HepG2 (cell line): Measurements from ENCODE around the gene THY1. TPM values are rescaled to one million over a fixed set of nuclear protein-coding genes. Genes with fewer than 3 reads are reported as not detected.

Source experiments
- CAMTA2 ChIP-seq: sonication (generic); formaldehyde crosslinking; IDR thresholded peaks from 2 replicates; pipeline ENCODE4 v1.4.0; 2020; ENCODE audit warnings: mild to moderate bottlenecking, missing genetic modification reagents, borderline replicate concordance
- HNRNPL ChIP-seq: fragments of 200-400 bp; formaldehyde crosslinking; IDR thresholded peaks from 2 replicates; pipeline ENCODE4 v1.6.1; 2017; ENCODE audit warnings: mild to moderate bottlenecking, low read depth, low read length
- SP5 ChIP-seq: IDR thresholded peaks from 2 replicates; pipeline ENCODE4 v1.6.1; 2016; ENCODE audit warnings: low read depth, borderline replicate concordance
- ZFX ChIP-seq: sonication (generic); formaldehyde crosslinking; IDR thresholded peaks from 2 replicates; pipeline ENCODE4 v1.4.0; 2020; ENCODE audit warnings: mild to moderate bottlenecking, low read depth, missing genetic modification reagents, moderate library complexity
- polyA plus RNA-seq, 8 experiments: library from polyadenylated mRNA; depleted of rRNA in 3 of 8; stranded (reverse) in 7 of 8; unstranded in 1 of 8; fragments of >200 nt; fragmentation: Illumina TruSeq in 4 of 8; extraction: Trizol in 4 of 8; gene quantifications; 2 replicates each; pipeline versions ENCODE4 v1.2.1 to v1.2.3, GENCODE V29; 2011 to 2016; ENCODE audit warnings: low read depth in 4 of 8, missing spikeins in 1 of 8, mixed read lengths in 1 of 8; ENCODE audit not compliant: insufficient read depth in 1 of 8
- total RNA-seq, 5 experiments: library from RNA; depleted of rRNA; stranded (reverse); fragments of >200 nt; fragmentation: Illumina TruSeq; extraction: Trizol; gene quantifications; 2 replicates each; pipeline ENCODE4 v1.2.3, GENCODE V29; 2016; ENCODE audit warnings: low read depth in 1 of 5
- TF ChIP-seq, protein P1 (sequence below): sonication (generic); formaldehyde crosslinking; IDR thresholded peaks from 2 replicates; pipeline ENCODE4 v1.4.0; 2020; ENCODE audit warnings: missing genetic modification reagents, borderline replicate concordance
- TF ChIP-seq, protein P2 (sequence below): sonication (generic); formaldehyde crosslinking; IDR thresholded peaks from 2 replicates; pipeline ENCODE4 v1.4.0; 2020; ENCODE audit warnings: missing genetic modification reagents, borderline replicate concordance
- TF ChIP-seq, protein P3 (sequence below): sonication (generic); formaldehyde crosslinking; IDR thresholded peaks from 2 replicates; pipeline ENCODE4 v1.4.0; 2020; ENCODE audit warnings: missing genetic modification reagents

The THY1 gene
- total and polyA plus RNA-seq, 2 of the 13 experiments (the other 11 are each of a cell fraction or from before 2014, with no cell fraction given), result not detected

DNA sequence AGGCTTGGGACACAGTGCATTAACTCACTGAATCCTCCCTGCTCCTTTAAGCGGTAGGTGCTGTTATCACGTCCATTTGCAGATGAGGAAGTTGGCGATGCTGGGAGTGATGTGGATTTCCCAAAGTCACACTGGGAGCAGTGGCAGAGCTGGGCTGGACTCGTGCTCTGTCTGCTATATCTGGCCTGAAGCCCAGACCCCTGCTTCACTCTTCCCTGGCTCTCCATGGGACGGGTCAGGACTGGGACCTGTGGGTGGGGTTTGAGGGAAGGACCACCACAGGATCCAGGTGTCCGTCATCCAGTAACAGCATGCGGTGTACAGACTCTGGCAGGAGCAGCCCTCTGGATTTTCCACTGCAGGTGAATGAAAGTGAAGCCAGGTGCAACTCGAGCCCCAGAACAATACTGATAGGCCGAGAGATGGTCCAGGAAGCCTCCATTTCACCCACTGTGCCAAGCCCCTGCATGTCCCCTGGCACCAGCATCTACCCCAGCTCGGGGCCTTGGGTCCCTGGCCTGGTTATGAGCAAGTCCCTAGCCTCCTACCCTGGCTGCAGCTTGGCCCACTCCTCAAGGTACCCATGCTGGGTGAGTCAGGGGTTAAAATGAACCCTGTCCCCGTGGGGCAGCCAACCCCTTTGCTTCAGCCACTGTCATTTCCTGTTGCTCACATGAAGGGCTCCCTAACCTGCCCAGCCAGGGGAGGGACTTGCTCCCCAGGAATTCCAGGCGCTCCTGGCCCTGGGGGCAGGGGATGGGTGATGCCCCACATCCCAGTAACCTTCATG is 45.7 kb downstream of the THY1 start (continued):
- TF ChIP-seq, protein P1, sequence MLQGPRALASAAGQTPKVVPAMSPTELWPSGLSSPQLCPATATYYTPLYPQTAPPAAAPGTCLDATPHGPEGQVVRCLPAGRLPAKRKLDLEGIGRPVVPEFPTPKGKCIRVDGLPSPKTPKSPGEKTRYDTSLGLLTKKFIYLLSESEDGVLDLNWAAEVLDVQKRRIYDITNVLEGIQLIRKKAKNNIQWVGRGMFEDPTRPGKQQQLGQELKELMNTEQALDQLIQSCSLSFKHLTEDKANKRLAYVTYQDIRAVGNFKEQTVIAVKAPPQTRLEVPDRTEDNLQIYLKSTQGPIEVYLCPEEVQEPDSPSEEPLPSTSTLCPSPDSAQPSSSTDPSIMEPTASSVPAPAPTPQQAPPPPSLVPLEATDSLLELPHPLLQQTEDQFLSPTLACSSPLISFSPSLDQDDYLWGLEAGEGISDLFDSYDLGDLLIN, result no peak
- TF ChIP-seq HNRNPL (no peak), ZFX (CRISPR knock-in tag) (peak; percentile 7; the same call in 1 of the 2 replicates), CAMTA2 (CRISPR knock-in tag) (no peak), SP5 (0 out of 2 replicates have a peak, but pooled peaks have one; percentile 8)
- TF ChIP-seq, protein P2, sequence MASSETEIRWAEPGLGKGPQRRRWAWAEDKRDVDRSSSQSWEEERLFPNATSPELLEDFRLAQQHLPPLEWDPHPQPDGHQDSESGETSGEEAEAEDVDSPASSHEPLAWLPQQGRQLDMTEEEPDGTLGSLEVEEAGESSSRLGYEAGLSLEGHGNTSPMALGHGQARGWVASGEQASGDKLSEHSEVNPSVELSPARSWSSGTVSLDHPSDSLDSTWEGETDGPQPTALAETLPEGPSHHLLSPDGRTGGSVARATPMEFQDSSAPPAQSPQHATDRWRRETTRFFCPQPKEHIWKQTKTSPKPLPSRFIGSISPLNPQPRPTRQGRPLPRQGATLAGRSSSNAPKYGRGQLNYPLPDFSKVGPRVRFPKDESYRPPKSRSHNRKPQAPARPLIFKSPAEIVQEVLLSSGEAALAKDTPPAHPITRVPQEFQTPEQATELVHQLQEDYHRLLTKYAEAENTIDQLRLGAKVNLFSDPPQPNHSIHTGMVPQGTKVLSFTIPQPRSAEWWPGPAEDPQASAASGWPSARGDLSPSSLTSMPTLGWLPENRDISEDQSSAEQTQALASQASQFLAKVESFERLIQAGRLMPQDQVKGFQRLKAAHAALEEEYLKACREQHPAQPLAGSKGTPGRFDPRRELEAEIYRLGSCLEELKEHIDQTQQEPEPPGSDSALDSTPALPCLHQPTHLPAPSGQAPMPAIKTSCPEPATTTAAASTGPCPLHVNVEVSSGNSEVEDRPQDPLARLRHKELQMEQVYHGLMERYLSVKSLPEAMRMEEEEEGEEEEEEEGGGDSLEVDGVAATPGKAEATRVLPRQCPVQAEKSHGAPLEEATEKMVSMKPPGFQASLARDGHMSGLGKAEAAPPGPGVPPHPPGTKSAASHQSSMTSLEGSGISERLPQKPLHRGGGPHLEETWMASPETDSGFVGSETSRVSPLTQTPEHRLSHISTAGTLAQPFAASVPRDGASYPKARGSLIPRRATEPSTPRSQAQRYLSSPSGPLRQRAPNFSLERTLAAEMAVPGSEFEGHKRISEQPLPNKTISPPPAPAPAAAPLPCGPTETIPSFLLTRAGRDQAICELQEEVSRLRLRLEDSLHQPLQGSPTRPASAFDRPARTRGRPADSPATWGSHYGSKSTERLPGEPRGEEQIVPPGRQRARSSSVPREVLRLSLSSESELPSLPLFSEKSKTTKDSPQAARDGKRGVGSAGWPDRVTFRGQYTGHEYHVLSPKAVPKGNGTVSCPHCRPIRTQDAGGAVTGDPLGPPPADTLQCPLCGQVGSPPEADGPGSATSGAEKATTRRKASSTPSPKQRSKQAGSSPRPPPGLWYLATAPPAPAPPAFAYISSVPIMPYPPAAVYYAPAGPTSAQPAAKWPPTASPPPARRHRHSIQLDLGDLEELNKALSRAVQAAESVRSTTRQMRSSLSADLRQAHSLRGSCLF (CRISPR knock-in tag), result no peak
- TF ChIP-seq, protein P3, sequence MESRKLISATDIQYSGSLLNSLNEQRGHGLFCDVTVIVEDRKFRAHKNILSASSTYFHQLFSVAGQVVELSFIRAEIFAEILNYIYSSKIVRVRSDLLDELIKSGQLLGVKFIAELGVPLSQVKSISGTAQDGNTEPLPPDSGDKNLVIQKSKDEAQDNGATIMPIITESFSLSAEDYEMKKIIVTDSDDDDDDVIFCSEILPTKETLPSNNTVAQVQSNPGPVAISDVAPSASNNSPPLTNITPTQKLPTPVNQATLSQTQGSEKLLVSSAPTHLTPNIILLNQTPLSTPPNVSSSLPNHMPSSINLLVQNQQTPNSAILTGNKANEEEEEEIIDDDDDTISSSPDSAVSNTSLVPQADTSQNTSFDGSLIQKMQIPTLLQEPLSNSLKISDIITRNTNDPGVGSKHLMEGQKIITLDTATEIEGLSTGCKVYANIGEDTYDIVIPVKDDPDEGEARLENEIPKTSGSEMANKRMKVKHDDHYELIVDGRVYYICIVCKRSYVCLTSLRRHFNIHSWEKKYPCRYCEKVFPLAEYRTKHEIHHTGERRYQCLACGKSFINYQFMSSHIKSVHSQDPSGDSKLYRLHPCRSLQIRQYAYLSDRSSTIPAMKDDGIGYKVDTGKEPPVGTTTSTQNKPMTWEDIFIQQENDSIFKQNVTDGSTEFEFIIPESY, result peak; percentile 36; the same call in 1 of the 2 replicates
- TF ChIP-seq, all 625 proteins: peak for 8
